ENCODE measurements around the gene EIPR1. TPM values are rescaled to one million over a fixed set of nuclear protein-coding genes. Genes with fewer than 3 reads are reported as not detected.

EIPR1 gene
- total and polyA plus RNA-seq, 2 experiments from 2014 or later = 17.4 to 46.3 TPM

- TF ChIP-seq ZNF462 (CRISPR knock-in tag; IDR thresholded peaks at IDR 0.05) (no peak), NANOG (IDR thresholded peaks at IDR 0.05; ENCODE audit: borderline replicate concordance) (no peak), REST (IDR thresholded peaks at IDR 0.05; ENCODE audit: unreplicated experiment) (no peak), ZNF114 (CRISPR knock-in tag; IDR thresholded peaks at IDR 0.05) (no peak), EZH2phosphoT487 (IDR thresholded peaks at IDR 0.05; ENCODE audit: unreplicated experiment) (no peak)
Observed at GRCh38 chr2:3217646-3218045, 160.0 kb downstream of the EIPR1 start (continued).
